ENCODE data around the gene TBC1D22A.

GRCh38 chr22:47009304-47010101, 247.1 kb downstream of the TBC1D22A start:
- no peak for TF ChIP-seq CTCF (conservative IDR thresholded peaks at IDR 0.05; ENCODE audit: low read length)
- TF ChIP-seq EZH2phosphoT487 (IDR thresholded peaks at IDR 0.05; ENCODE audit: borderline replicate concordance, low read depth, low read length), result no peak

Data from OCI-LY7 (cell line).